ENCODE data around the gene INSC. TPM values are rescaled to one million over a fixed set of nuclear protein-coding genes. Genes with fewer than 3 reads are reported as not detected.

INSC gene
- total RNA-seq, 2 donors from 2014 or later: 0.87 to 2.0 TPM

Other genes with a start within 250 kb of the INSC start
- 10 to 100 TPM; 21.1 to 26.6 TPM for gene CYP2R1, start 222.7 kb upstream of the INSC start, total RNA-seq
- 1 to 10 TPM in 1 of 2 donors, not detected in 1; 4.1 TPM for gene CALCA, start 142.6 kb upstream of the INSC start, total RNA-seq
- gene CALCB, start 41.3 kb upstream of the INSC start, total RNA-seq: 1 to 10 TPM in 1 of 2 donors, under 1 TPM in 1; 0.18 to 2.4 TPM

All from prostate gland (tissue), 2 donors.